GM06990 (cell line): ENCODE measurements around the gene OR51D1.

Experiments used
- DNase-seq: peaks from one replicate; pipeline ENCODE4 v3.0.0-alpha.2; 2011; ENCODE audit not compliant: insufficient read length; ENCODE audit errors: extremely low read depth
- H3K27me3 ChIP-seq: replicated peaks from 2 replicates; pipeline ENCODE4 v1.6.0; 2011; ENCODE audit warnings: low read length; ENCODE audit not compliant: control insufficient read depth, insufficient read depth
- H3K36me3 ChIP-seq: 2 replicates; pipeline ENCODE4 v1.5.1; 2011; ENCODE audit warnings: low read length; ENCODE audit not compliant: control insufficient read depth, insufficient read depth
- H3K4me3 ChIP-seq: replicated peaks from 2 replicates; pipeline ENCODE4 v1.5.1; 2011; ENCODE audit warnings: low read depth, mild to moderate bottlenecking, control low read depth, low read length
- CTCF ChIP-seq: IDR thresholded peaks from 2 replicates; pipeline ENCODE4 v1.5.1; 2011; ENCODE audit warnings: low read length, control low read depth, mild to moderate bottlenecking, inconsistent platforms; ENCODE audit not compliant: insufficient read depth, poor library complexity, severe bottlenecking

OR51D1 gene

GRCh38 chr11:4636962-4637661 lies at the start of gene OR51D1:
Gene OR51D1, plus strand, starts transcription at chr11:4637477. Its CDS starts 2,314 bp downstream, at chr11:4639791.
- TF ChIP-seq CTCF: peak; percentile 90
- Histone ChIP-seq H3K27me3 (no peaks in the 10 kb centered on the region), H3K4me3 (no peak within 1 kb of the TSS), H3K36me3 (no peaks in the 10 kb centered on the region)
- peak; percentile 22 for DNase-seq

GRCh38 chr11:4589017-4589416 lies 48.3 kb upstream of the OR51D1 start:
- no peaks in the 10 kb centered on the region for H3K27me3 ChIP-seq
- no peak for DNase-seq

GRCh38 chr11:4593739-4594138 lies 43.5 kb upstream of the OR51D1 start, which contains the start of gene OR52I1:
Gene OR52I1, plus strand, starts transcription at chr11:4594039. Its CDS starts 0 bp downstream, at chr11:4594039.
- Histone ChIP-seq H3K36me3 (peaks cover 2% of the 10 kb centered on the region; the same call in 1 of the 2 replicates), H3K4me3 (no peak within 1 kb of the TSS), H3K27me3 (no peaks in the 10 kb centered on the region)
- no peak for DNase-seq
- no peak for TF ChIP-seq CTCF

More at GRCh38 chr11:4589017-4589416, 48.3 kb upstream of the OR51D1 start:
- TF ChIP-seq CTCF: no peak
- H3K36me3 ChIP-seq: no peaks in the 10 kb centered on the region
- no peak overlapping the region for H3K4me3 ChIP-seq

- no peaks in the 10 kb centered on the region for H3K27me3 ChIP-seq
- no peak for DNase-seq
- peaks cover 13% of the 10 kb centered on the region for H3K36me3 ChIP-seq
- H3K4me3 ChIP-seq: no peak overlapping the region
- no peak for TF ChIP-seq CTCF
Measured at GRCh38 chr11:4605057-4605456, 32.2 kb upstream of the OR51D1 start.

- no peak overlapping the region for H3K4me3 ChIP-seq
- no peaks in the 10 kb centered on the region for H3K27me3 ChIP-seq
- DNase-seq: no peak
- H3K36me3 ChIP-seq: peaks cover 8% of the 10 kb centered on the region
- no peak for TF ChIP-seq CTCF
Measured at GRCh38 chr11:4606231-4607015, 30.9 kb upstream of the OR51D1 start.
